Stimulated activated CD8-positive, alpha-beta memory T cell treated with anti-CD3 and anti-CD28 coated beads, Interleukin-4, amount 100 ng/mL, for 24 hours (primary cell): ENCODE results near the gene CD3G.
A peak's percentile ranks its signal among the peaks of the same experiment; 100 is the strongest.
"Not testable (repeated sequence)": the region's sequence is repeated elsewhere in the genome, so short reads cannot be mapped to it uniquely, and the experiment has no call there.

ENCODE experiments used
- DNase-seq: peaks from one replicate; pipeline ENCODE4 v3.0.0-alpha.2; 2020; ENCODE audit warnings: low read depth

CD3G gene

GRCh38 chr11:118380571-118380970 lies 36.4 kb downstream of the CD3G start:
- no peak for DNase-seq

GRCh38 chr11:118382954-118383353 lies 38.8 kb downstream of the CD3G start:
- no peak for DNase-seq

GRCh38 chr11:118383657-118384056 lies 39.5 kb downstream of the CD3G start:
- DNase-seq: no peak

- DNase-seq: no peak
Observed at GRCh38 chr11:118396097-118396501, 52.0 kb downstream of the CD3G start.

- DNase-seq: no peak
Observed at GRCh38 chr11:118397448-118397847, 53.3 kb downstream of the CD3G start.

GRCh38 chr11:118398791-118399559 lies 54.8 kb downstream of the CD3G start:
- DNase-seq: no peak

GRCh38 chr11:118401151-118401879 lies 57.2 kb downstream of the CD3G start, which contains the start of gene ATP5MG:
TSS of gene ATP5MG (plus strand) at chr11:118401606. CDS start at chr11:118401666, 60 bp downstream.
- DNase-seq: peak; percentile 88

GRCh38 chr11:118401880-118402590 lies 57.9 kb downstream of the CD3G start:
- no peak for DNase-seq

GRCh38 chr11:118402594-118402993 lies 58.5 kb downstream of the CD3G start:
- not testable (repeated sequence) for DNase-seq
